ENCODE data around the gene CFAP68.
A peak's percentile ranks its signal among the peaks of the same experiment; 100 is the strongest.
"Not testable (repeated sequence)": the region's sequence is repeated elsewhere in the genome, so short reads cannot be mapped to it uniquely, and the experiment has no call there.

Gene CFAP68

GRCh38 chr11:111870113-111870512, 9.2 kb upstream of the CFAP68 start:
- FAIRE-seq (no peak), DNase-seq (ENCODE audit: insufficient read length, low spot score) (no peak)

GRCh38 chr11:111870522-111870885, 8.8 kb upstream of the CFAP68 start:
- DNase-seq (ENCODE audit: insufficient read length, low spot score) (no peak), FAIRE-seq (no peak)

- peak; percentile 98 for FAIRE-seq
- peak; percentile 93 for DNase-seq (ENCODE audit: insufficient read length, low spot score)
These were observed 8.3 kb upstream of the CFAP68 start, which contains the start of gene ALG9 for GRCh38 chr11:111870886-111871692. Gene ALG9, minus strand, starts transcription at chr11:111871581. Its CDS starts 99 bp downstream, at chr11:111871482.

GRCh38 chr11:111871693-111872161, 7.6 kb upstream of the CFAP68 start:
- peak; percentile 54 for FAIRE-seq
- DNase-seq (ENCODE audit: insufficient read length, low spot score), result no peak

- FAIRE-seq, result no peak
These were observed 924 bp upstream of the CFAP68 start for GRCh38 chr11:111878385-111878848.

GRCh38 chr11:111879637-111879960, 258 bp downstream of the CFAP68 start:
- FAIRE-seq, result no peak
- no peak for DNase-seq (ENCODE audit: insufficient read length, low spot score)

More at GRCh38 chr11:111878385-111878848, 924 bp upstream of the CFAP68 start:
- no peak for DNase-seq (ENCODE audit: insufficient read length, low spot score)

GRCh38 chr11:111882202-111882601, 2.9 kb downstream of the CFAP68 start:
- DNase-seq (ENCODE audit: insufficient read length, low spot score), result no peak
- peak; percentile 83 for FAIRE-seq

GRCh38 chr11:111885053-111885452, 5.7 kb downstream of the CFAP68 start:
- DNase-seq (ENCODE audit: insufficient read length, low spot score); FAIRE-seq: not testable (repeated sequence)

GRCh38 chr11:111886032-111886431, 6.7 kb downstream of the CFAP68 start:
- no peak for FAIRE-seq
- no peak for DNase-seq (ENCODE audit: insufficient read length, low spot score)

GRCh38 chr11:111886844-111887243, 7.5 kb downstream of the CFAP68 start:
- DNase-seq (ENCODE audit: insufficient read length, low spot score), result no peak
- no peak for FAIRE-seq

GRCh38 chr11:111905411-111905810, 26.1 kb downstream of the CFAP68 start:
- FAIRE-seq (no peak), DNase-seq (ENCODE audit: insufficient read length, low spot score) (no peak)

- DNase-seq (ENCODE audit: insufficient read length, low spot score), result no peak
- FAIRE-seq, result peak; percentile 57
These were observed 27.3 kb downstream of the CFAP68 start for GRCh38 chr11:111906680-111907079.

- DNase-seq (ENCODE audit: insufficient read length, low spot score), result no peak
- FAIRE-seq, result peak; percentile 82
These were observed 29.4 kb downstream of the CFAP68 start for GRCh38 chr11:111908639-111909305.

GRCh38 chr11:111909378-111909777, 30.0 kb downstream of the CFAP68 start:
- FAIRE-seq (peak; percentile 76), DNase-seq (ENCODE audit: insufficient read length, low spot score) (no peak)

- no peak for FAIRE-seq
- no peak for DNase-seq (ENCODE audit: insufficient read length, low spot score)
These were observed 31.6 kb downstream of the CFAP68 start for GRCh38 chr11:111910676-111911562.

- DNase-seq (ENCODE audit: insufficient read length, low spot score) (peak; percentile 24), FAIRE-seq (peak; percentile 83)
These were observed 32.4 kb downstream of the CFAP68 start, which contains the start of gene CRYAB for GRCh38 chr11:111911563-111912401. Gene CRYAB, minus strand, starts transcription at chr11:111911770. Its CDS starts 46 bp downstream, at chr11:111911724.

GRCh38 chr11:111912535-111912934, 33.2 kb downstream of the CFAP68 start, which contains the start of gene HSPB2:
Gene HSPB2, plus strand, starts transcription at chr11:111912734. Its CDS starts 96 bp downstream, at chr11:111912830.
- DNase-seq (ENCODE audit: insufficient read length, low spot score) (no peak), FAIRE-seq (no peak)

GRCh38 chr11:111913031-111913861, 33.9 kb downstream of the CFAP68 start:
- peak; percentile 9 for FAIRE-seq
- no peak for DNase-seq (ENCODE audit: insufficient read length, low spot score)

GRCh38 chr11:111913997-111914396, 34.7 kb downstream of the CFAP68 start:
- DNase-seq (ENCODE audit: insufficient read length, low spot score) (no peak), FAIRE-seq (no peak)

Measured in HTR-8/SVneo (cell line).